WTC11 (cell line): ENCODE results near the gene BRMS1.

Experiments used
- AR ChIP-seq: fragments of 250-450 bp; sonication (Bioruptor Pico); IDR thresholded peaks from 2 replicates; pipeline ENCODE4 v1.9.0; 2021; ENCODE audit warnings: mild to moderate bottlenecking
- ATF2 ChIP-seq: sonication (generic); formaldehyde crosslinking; IDR thresholded peaks from 2 replicates; pipeline ENCODE4 v1.8.1; 2022; ENCODE audit warnings: low read depth, missing genetic modification reagents, borderline replicate concordance
- CREB1 ChIP-seq: sonication (generic); formaldehyde crosslinking; IDR thresholded peaks from 2 replicates; pipeline ENCODE4 v1.8.0; 2023; ENCODE audit warnings: mild to moderate bottlenecking, missing genetic modification reagents
- CTCF ChIP-seq: fragments of 200-600 bp; IDR thresholded peaks from 2 replicates; pipeline ENCODE4 v1.8.0; 2022; ENCODE audit warnings: antibody characterized with exemption
- E2F1 ChIP-seq: sonication (generic); formaldehyde crosslinking; IDR thresholded peaks from 2 replicates; pipeline ENCODE4 v1.8.0; 2022; ENCODE audit warnings: mild to moderate bottlenecking, missing genetic modification reagents
- E2F4 ChIP-seq: sonication (generic); formaldehyde crosslinking; IDR thresholded peaks from 2 replicates; pipeline ENCODE4 v1.8.1; 2022; ENCODE audit warnings: low read depth, mild to moderate bottlenecking, moderate library complexity, missing genetic modification reagents, borderline replicate concordance
- IRF2 ChIP-seq: sonication (generic); formaldehyde crosslinking; IDR thresholded peaks from 2 replicates; pipeline ENCODE4 v1.8.0; 2022; ENCODE audit warnings: low read depth, missing genetic modification reagents, borderline replicate concordance
- NFATC4 ChIP-seq: fragments of 250-450 bp; sonication (Bioruptor Pico); IDR thresholded peaks from 2 replicates; pipeline ENCODE4 v1.9.0; 2021; ENCODE audit warnings: mild to moderate bottlenecking
- TP53 ChIP-seq: sonication (generic); formaldehyde crosslinking; IDR thresholded peaks from 2 replicates; pipeline ENCODE4 v1.8.1; 2023; ENCODE audit warnings: mild to moderate bottlenecking, missing genetic modification reagents
- USF1 ChIP-seq: sonication (generic); formaldehyde crosslinking; IDR thresholded peaks from 2 replicates; pipeline ENCODE4 v1.8.0; 2022; ENCODE audit warnings: mild to moderate bottlenecking, missing genetic modification reagents

- TF ChIP-seq NFATC4 (CRISPR knock-in tag) (no peak), CTCF (no peak), TP53 (CRISPR knock-in tag) (no peak), E2F4 (no peak), E2F1 (CRISPR knock-in tag) (no peak), AR (CRISPR knock-in tag) (no peak), CREB1 (CRISPR knock-in tag) (no peak), USF1 (CRISPR knock-in tag) (no peak), IRF2 (CRISPR knock-in tag) (no peak), ATF2 (CRISPR knock-in tag) (no peak)
Observed at GRCh38 chr11:66309475-66309874, 35.4 kb downstream of the BRMS1 start.
